HAP-1 (cell line): ENCODE measurements around the gene ERCC1.

Source experiments
- DNase-seq, 2 experiments: peaks; one replicate each; pipeline ENCODE4 v3.0.0-alpha.2; 2016 to 2020; ENCODE audit warnings: low spot score in 2 of 2
- H3K27me3 ChIP-seq: fragments of 250-450 bp; sonication (Bioruptor Pico); 2 replicates; pipeline ENCODE4 v1.5.1; 2020; ENCODE audit warnings: low read depth, mild to moderate bottlenecking, moderate library complexity
- H3K36me3 ChIP-seq: fragments of 250-450 bp; sonication (Bioruptor Pico); replicated peaks from 2 replicates; pipeline ENCODE4 v1.5.1; 2020; ENCODE audit warnings: mild to moderate bottlenecking
- H3K4me1 ChIP-seq: fragments of 250-450 bp; sonication (Bioruptor Pico); 2 replicates; pipeline ENCODE4 v1.5.1; 2020; ENCODE audit warnings: mild to moderate bottlenecking
- H3K4me3 ChIP-seq: fragments of 250-450 bp; sonication (Bioruptor Pico); 2 replicates; pipeline ENCODE4 v1.5.1; 2020; ENCODE audit warnings: mild to moderate bottlenecking, moderate library complexity
- H3K9me3 ChIP-seq: fragments of 250-450 bp; sonication (Bioruptor Pico); 2 replicates; pipeline ENCODE4 v1.5.1; 2020; ENCODE audit warnings: mild to moderate bottlenecking, moderate library complexity
- in situ Hi-C: fragments of 300-500 bp; cut with MboI; formaldehyde crosslinking; loops from 3 replicates; pipeline ENCODE4 v1.14.3; 2020; ENCODE audit warnings: low sequenced_read_pairs, inconsistent platforms, mixed read lengths

ERCC1 gene

DNA sequence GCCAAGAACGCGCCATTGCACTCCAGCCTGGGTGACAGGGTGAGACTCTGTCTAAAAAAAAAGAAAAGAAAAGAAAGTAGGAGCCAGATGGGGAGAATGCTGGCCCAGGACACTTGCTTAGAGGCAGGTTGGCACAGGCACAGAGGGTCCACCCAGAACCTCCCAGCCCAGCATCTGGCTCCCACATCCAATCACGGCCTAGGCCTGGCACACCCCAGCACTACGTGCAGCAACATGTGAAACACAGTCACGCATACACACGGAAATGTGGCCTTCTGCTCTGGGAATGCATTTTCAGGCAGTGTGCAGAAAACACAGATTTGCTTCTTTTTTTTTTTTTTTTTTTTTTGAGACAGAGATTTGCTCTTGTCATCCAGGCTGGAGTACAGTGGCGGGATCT is 23.2 kb upstream of the ERCC1 start:
- in situ Hi-C loops, result no loop called here
- H3K4me1 ChIP-seq, result peaks cover 23% of the 10 kb centered on the region
- no peak overlapping the region for H3K4me3 ChIP-seq

DNA sequence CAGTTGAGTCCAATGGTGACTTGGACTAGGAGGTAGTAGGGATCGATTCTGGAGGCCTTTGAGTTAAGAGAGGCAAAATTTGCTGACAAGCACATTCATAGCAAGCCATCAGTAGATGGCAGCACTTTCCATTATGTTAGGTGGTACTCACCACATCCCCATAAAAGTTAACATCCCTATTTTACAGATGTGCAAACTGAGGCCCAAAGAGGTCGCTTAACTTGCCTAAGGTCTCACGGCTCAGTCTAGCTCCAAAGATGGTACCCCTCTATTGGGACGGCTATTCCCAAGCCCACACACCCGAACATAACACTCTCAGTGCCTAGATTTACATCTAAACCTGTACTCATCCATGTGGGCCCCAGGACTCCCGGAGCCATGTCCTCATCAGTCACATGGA is 22.6 kb upstream of the ERCC1 start:
- in situ Hi-C loops, result no loop called here
- H3K4me1 ChIP-seq, result peaks cover 23% of the 10 kb centered on the region
- DNase-seq, result no peak

More for the DNA sequence above, 23.2 kb upstream of the ERCC1 start:
- H3K9me3 ChIP-seq, result no peaks in the 10 kb centered on the region
- DNase-seq, result no peak
- no peaks in the 10 kb centered on the region for H3K36me3 ChIP-seq
- no peaks in the 10 kb centered on the region for H3K27me3 ChIP-seq

DNA sequence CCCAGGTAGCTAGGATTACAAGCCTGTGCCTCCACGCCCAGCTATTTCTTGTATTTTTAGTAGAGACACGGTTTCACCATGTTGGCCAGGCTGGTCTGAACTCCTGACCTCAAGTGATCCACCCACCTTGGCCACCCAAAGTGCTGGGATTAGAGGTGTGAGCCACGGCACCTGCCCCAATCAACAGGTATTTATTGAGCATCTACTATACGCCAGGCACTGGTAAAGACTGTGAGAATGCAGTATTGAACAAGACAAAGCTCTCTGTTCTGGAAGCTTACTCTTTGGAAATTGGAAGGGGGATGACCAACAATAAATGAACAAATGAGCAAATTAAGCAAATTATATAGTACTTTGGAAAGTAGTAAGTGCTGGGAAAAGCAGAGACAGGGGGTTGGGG is 21.4 kb upstream of the ERCC1 start:
- no peaks in the 10 kb centered on the region for H3K9me3 ChIP-seq
- no peaks in the 10 kb centered on the region for H3K27me3 ChIP-seq
- H3K4me1 ChIP-seq, result peaks cover 19% of the 10 kb centered on the region
- H3K36me3 ChIP-seq, result no peaks in the 10 kb centered on the region
- no peak overlapping the region for H3K4me3 ChIP-seq
- in situ Hi-C loops, result no loop called here
- DNase-seq, result no peak

More for the DNA sequence above, 22.6 kb upstream of the ERCC1 start:
- no peaks in the 10 kb centered on the region for H3K36me3 ChIP-seq
- no peaks in the 10 kb centered on the region for H3K9me3 ChIP-seq
- H3K27me3 ChIP-seq, result no peaks in the 10 kb centered on the region
- no peak overlapping the region for H3K4me3 ChIP-seq

DNA sequence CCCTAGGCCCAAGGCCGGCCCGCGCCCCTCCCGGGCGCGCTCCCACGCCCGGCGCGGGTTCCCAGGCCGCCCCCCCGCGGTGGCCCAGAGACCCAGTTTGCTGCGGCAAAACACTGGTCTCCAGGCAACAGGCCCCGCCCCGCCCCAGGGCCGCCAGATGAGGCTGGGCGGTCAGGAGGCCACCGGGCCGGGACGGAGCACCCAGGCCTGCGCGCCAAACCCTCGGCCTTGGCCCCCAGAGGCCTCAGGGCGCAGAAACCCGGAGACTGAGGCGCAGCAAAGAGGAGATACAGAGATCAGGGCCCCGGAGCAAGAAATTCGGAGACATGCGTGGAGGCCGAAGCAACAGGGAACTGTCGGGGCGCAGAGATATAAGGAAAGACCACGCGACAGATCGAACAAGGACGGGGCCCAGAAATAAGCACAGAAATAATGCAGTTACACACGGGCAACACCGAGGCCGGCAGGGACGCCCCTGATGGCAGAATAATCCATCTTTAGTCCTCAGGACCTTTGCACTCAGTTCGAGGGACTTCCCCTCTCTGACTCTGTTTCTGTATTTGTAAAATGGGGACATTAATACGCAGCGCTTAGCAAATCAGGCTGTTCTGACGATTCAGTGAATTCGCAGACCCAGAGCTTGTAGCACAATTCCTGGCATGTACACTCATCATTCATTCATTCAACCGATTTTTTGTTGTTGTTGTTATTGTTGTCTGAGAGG is 20.8 kb upstream of the ERCC1 start:
- peak; percentile 75 to 97 for DNase-seq
- Histone ChIP-seq H3K4me1 (peaks cover 16% of the 10 kb centered on the region), H3K9me3 (no peaks in the 10 kb centered on the region), H3K36me3 (no peaks in the 10 kb centered on the region), H3K27me3 (no peaks in the 10 kb centered on the region), H3K4me3 (peak overlapping the region; percentile 20)
- in situ Hi-C loops, result loop anchor here (5.0 kb wide), 1 partner anchor 33 kb away; no protein-coding TSS in a partner anchor

DNA sequence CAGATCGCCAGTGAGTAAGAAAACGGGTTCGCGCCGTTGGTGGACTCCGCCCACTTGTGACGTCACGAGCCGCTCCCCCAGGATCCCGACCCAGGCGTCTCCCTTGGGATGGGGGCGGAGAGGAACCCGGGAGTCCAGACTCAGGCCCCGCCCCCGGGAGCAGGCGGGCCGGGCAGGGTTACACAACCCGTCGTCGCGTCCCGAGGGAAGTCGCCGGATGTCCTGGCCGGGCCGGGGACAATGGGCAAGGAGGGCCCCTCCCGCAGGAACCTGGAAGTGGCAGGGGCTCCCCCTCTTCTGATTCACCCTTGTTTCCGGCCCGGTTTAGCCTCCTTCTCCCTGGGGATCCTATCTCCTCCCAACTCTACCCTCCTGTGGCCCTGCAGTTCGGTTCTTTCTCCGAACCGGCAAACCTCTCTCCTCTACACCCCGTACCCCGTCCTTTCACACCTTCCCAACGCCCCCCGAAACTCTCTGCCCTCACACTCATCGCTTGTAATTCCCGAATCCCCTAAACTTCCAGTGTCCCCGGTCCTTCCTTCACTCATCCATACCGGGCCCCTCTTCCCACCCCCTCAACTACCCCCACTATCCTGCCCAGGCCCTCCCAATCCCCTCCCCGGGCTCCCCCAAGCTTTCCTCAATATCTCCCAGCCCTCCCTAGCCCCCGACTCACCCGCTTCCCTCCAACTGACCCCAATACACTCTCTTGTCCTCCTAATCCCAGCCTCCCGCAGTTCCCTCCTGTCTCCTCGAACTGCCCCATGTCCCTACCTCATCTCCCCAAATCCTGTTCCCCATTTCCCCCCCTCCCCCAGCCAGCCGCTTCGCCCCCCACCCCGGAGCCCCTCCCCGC is 20.0 kb upstream of the ERCC1 start:
- Histone ChIP-seq H3K27me3 (no peaks in the 10 kb centered on the region), H3K9me3 (0 out of 2 replicates have a peak, but pooled peaks cover 3% of the 10 kb centered on the region), H3K4me3 (peak overlapping the region; percentile 39), H3K36me3 (no peaks in the 10 kb centered on the region), H3K4me1 (peaks cover 16% of the 10 kb centered on the region)
- DNase-seq, result peak; percentile 89 to 99
- in situ Hi-C loops, result loop anchor here (5.0 kb wide), 1 partner anchor 34 kb away; no protein-coding TSS in a partner anchor

DNA sequence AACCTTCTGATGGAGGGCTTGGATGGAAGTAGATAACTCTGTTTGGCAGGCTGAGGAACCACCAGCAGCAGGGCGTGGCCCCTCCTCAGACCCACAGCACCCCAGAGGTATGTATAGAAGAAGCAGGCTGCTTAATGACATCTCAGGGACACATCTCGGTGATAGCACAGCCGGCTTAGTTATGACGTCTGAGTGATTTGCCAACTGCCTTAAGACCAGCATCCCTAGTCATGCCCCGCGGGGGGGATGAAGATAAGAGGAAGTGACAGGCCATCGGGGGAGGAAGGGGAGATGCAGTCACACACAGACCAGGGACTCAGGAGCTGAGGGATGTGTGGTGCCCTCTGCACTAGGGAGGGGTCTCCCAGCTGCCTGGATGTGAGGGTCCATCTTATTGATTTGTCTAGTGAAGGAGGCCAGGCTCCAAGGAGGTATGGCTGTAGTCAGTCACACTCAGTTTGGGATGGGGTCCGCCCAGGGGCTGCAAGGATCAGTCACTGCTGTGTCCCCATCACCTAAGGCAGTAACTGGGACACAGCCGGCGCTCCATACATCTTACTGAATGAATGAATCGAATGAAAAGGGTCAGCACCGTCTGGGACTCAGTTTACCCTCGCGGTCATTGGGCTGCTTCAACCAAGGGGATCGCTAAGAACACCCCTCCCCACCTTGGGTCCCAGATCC is 19.2 kb upstream of the ERCC1 start:
- peak in 1 of 2 experiments; percentile 54 for DNase-seq
- H3K36me3 ChIP-seq, result no peaks in the 10 kb centered on the region
- peak overlapping the region; percentile 39 for H3K4me3 ChIP-seq
- H3K4me1 ChIP-seq, result peaks cover 16% of the 10 kb centered on the region
- no peaks in the 10 kb centered on the region for H3K27me3 ChIP-seq
- in situ Hi-C loops, result loop anchor here (5.0 kb wide), 1 partner anchor 34 kb away; no protein-coding TSS in a partner anchor
- 0 out of 2 replicates have a peak, but pooled peaks cover 3% of the 10 kb centered on the region for H3K9me3 ChIP-seq

DNA sequence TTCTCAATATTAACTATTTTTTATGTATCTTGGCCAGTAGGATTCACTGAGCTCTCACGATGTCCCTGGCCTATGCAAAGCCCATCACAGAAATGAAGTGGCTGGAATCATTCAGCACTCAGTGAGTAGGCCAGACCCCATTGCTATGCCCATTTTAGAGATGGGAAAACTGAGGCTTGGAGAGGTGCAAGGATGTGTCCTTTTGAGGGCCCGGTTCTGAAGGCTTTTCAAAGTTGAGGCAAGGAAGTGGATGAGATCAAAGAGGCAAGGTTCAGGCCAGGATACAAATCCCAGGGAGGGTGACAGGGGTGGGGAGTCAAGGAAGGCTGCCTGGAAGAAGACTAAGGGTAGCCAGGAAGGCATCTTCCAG is 18.7 kb upstream of the ERCC1 start:
- in situ Hi-C loops, result loop anchor here (5.0 kb wide), 1 partner anchor 35 kb away; no protein-coding TSS in a partner anchor
- Histone ChIP-seq H3K27me3 (no peaks in the 10 kb centered on the region), H3K36me3 (no peaks in the 10 kb centered on the region), H3K4me3 (no peak overlapping the region), H3K9me3 (0 out of 2 replicates have a peak, but pooled peaks cover 3% of the 10 kb centered on the region), H3K4me1 (peaks cover 16% of the 10 kb centered on the region)
- DNase-seq, result no peak

DNA sequence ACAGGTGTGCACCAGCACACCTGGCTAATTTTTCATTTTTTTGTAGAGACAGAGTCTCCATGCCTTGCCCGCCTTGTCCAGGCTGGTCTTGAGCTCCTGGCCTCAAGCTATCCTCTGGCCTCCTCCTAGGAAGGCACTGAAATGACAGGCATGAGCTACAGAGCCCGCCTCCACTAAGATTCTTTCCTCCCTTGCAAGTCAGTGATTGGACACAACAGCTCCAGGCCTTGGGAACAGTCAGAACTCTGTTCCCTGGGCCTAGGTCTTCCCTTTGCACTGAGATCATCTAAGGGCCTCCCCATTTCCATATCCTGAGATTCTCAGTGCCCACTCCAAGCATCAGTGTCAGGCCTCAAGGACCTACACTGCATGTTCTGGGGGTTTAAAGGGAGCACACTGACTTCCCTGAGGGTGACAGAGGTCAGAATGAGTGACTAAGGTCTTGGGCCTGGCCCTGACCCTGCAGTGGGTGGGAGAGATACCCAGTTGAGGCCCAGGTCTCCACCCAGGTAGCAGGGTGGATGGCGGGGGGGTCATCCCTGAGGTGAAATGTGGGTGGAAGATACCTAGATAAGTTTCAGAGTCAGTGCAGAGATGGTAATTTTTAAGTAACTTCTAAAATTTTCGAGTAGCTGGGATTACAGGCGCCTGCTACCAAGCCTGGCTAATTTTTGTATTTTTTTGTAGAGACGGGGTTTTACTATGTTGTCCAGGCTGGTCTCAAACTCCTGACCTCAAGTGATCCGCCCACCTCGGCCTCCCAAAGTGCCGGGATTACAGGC is 17.3 kb upstream of the ERCC1 start:
- Histone ChIP-seq H3K36me3 (no peaks in the 10 kb centered on the region), H3K27me3 (no peaks in the 10 kb centered on the region), H3K4me3 (no peak overlapping the region), H3K4me1 (peaks cover 16% of the 10 kb centered on the region), H3K9me3 (0 out of 2 replicates have a peak, but pooled peaks cover 3% of the 10 kb centered on the region)
- in situ Hi-C loops, result loop anchor here (5.0 kb wide), 1 partner anchor 36 kb away; no protein-coding TSS in a partner anchor
- DNase-seq, result peak; percentile 16 to 51

DNA sequence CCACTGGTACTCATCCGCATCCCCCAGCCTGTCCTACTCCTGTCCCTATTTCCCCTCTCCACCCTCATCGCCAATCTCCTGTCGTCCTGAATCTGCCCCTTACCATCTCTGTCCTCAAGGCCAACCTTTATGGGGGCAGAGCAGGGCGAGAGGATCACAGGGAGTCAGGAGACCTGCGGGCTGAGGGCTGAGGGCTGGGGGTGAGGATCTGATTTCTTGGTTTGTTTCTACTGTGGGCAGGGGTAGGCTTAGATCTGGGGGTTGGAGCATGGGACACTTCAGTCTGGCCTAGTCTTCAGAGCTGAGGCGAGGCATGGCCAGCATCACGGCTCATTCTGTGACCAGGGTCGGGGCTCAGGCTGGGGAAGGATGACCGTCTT is 16.5 kb upstream of the ERCC1 start:
- in situ Hi-C loops, result loop anchor here (5.0 kb wide), 1 partner anchor 37 kb away; no protein-coding TSS in a partner anchor
- Histone ChIP-seq H3K9me3 (0 out of 2 replicates have a peak, but pooled peaks cover 3% of the 10 kb centered on the region), H3K4me1 (peaks cover 16% of the 10 kb centered on the region), H3K36me3 (no peaks in the 10 kb centered on the region), H3K27me3 (no peaks in the 10 kb centered on the region), H3K4me3 (peak overlapping the region; percentile 47)
- no peak for DNase-seq

DNA sequence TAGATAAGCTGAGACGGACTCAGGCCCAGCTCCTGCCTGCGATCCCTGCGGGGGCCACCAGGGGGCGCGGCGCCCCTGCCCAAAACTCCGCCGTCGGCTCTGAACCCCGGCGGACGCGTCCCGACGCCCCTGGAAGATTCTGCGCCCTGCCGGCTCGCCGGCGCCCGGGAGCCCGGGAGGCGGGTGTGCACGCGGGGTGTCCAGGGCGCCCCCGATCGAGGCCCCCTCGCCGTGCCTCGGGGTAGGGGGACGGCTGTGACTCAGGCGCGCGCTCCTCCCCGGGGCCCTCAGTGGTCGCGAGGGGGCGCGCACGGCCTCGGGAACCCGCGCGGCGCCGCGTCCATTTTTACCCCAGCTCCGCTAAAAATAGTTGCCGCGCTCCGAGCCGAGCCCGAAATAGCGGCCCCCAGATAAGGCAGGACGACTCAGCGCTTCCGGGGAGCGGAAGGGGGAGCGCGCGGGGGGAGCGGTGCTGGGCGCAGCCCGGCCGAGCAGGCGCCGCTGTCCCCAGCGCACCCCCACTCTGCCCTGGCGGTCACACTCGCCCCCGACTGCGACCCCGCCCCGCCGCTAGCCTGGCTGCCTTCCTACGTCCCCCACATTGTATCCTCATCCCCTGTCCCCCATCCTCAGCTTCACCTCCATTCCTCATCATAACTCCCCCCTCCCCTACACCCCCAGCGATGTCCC is 16.0 kb upstream of the ERCC1 start:
- DNase-seq, result peak; percentile 65 to 85
- in situ Hi-C loops, result loop anchor here (5.0 kb wide), 1 partner anchor 38 kb away; no protein-coding TSS in a partner anchor
- H3K9me3 ChIP-seq, result 0 out of 2 replicates have a peak, but pooled peaks cover 3% of the 10 kb centered on the region
- H3K27me3 ChIP-seq, result no peaks in the 10 kb centered on the region
- peak overlapping the region; percentile 47 for H3K4me3 ChIP-seq
- peaks cover 15% of the 10 kb centered on the region for H3K4me1 ChIP-seq
- H3K36me3 ChIP-seq, result no peaks in the 10 kb centered on the region

DNA sequence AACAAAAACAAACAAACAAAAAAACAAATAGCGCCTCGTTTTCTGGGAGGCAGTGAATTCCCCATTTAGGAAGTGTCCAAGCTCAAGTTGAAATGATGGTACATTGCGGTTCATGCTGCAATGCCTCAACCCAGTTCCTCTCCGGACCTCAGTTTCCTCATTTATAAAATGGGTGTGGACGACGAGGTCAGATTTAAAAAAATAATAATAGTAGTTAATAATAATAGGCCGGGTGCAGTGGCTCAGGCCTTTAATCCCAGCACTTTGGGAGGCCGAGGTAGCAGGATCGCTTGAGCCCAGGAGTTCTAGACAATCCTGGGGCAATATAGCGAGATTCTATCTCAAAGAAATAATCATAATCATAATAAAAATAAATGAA is 15.5 kb upstream of the ERCC1 start:
- no peak for DNase-seq
- in situ Hi-C loops, result no loop called here
- no peaks in the 10 kb centered on the region for H3K36me3 ChIP-seq
- H3K27me3 ChIP-seq, result no peaks in the 10 kb centered on the region
- H3K4me1 ChIP-seq, result peaks cover 10% of the 10 kb centered on the region
- 0 out of 2 replicates have a peak, but pooled peaks cover 3% of the 10 kb centered on the region for H3K9me3 ChIP-seq
- peak overlapping the region; percentile 47 for H3K4me3 ChIP-seq

DNA sequence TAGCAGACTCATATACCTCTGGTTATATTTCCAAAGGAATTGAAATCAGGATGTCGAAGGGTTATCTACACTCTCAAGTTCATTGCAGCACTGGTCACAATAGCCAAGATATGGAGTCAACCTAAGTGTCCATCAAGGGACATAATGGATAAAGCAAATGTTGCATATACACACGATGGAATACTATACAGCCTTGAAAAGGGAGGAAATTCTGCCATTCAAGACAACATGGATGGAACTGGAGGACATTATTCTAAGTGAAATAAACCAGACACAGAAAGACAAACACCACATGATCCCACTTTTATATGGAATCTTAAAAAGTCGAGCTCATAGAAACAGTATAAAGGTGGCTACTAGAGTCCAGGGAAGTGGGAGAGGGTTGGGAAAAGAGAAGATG is 13.6 kb upstream of the ERCC1 start:
- no peaks in the 10 kb centered on the region for H3K27me3 ChIP-seq
- H3K4me1 ChIP-seq, result peaks cover 4% of the 10 kb centered on the region; the same call in 1 of the 2 replicates
- in situ Hi-C loops, result no loop called here
- no peak for DNase-seq
- H3K9me3 ChIP-seq, result 0 out of 2 replicates have a peak, but pooled peaks cover 3% of the 10 kb centered on the region
- H3K4me3 ChIP-seq, result no peak overlapping the region
- H3K36me3 ChIP-seq, result no peaks in the 10 kb centered on the region
